Calu3 (cell line): ENCODE data around the gene CDH9. TPM values are rescaled to one million over a fixed set of nuclear protein-coding genes. Genes with fewer than 3 reads are reported as not detected.

Source experiments
- BruUV-seq: library from RNA; stranded (reverse); fragments of 400-500 nt; replicated peaks from 2 replicates; lab custom pipeline; 2021; lab: Mats Ljungman, UMichigan
- CTCF ChIA-PET: fragments of 300-600 bp; sonication (Branson Sonifier 250); formaldehyde crosslinking; loops from one replicate; lab custom pipeline; 2022; ENCODE audit warnings: antibody characterized with exemption; lab: Charles Lee
- DNase-seq: peaks from one replicate; pipeline ENCODE4 v3.0.0; 2022
- H3K27ac Mint-ChIP-seq: one replicate; pipeline ENCODE4 v1.8.0; 2022; ENCODE audit warnings: mixed read lengths; ENCODE audit not compliant: unreplicated experiment
- H3K27me3 Mint-ChIP-seq: one replicate; pipeline ENCODE4 v1.8.0; 2022; ENCODE audit warnings: mixed read lengths; ENCODE audit not compliant: unreplicated experiment
- H3K36me3 Mint-ChIP-seq: one replicate; pipeline ENCODE4 v1.8.0; 2022; ENCODE audit warnings: mild to moderate bottlenecking, moderate library complexity, mixed read lengths; ENCODE audit not compliant: insufficient read depth, unreplicated experiment
- H3K4me1 Mint-ChIP-seq: one replicate; pipeline ENCODE4 v1.8.0; 2022; ENCODE audit warnings: mild to moderate bottlenecking, low read depth, mixed read lengths; ENCODE audit not compliant: unreplicated experiment
- H3K4me3 Mint-ChIP-seq: one replicate; pipeline ENCODE4 v1.8.0; 2022; ENCODE audit warnings: mild to moderate bottlenecking, low read depth, moderate library complexity, mixed read lengths; ENCODE audit not compliant: unreplicated experiment
- H3K9me3 Mint-ChIP-seq: one replicate; pipeline ENCODE4 v1.8.0; 2022; ENCODE audit warnings: low read depth, mixed read lengths; ENCODE audit not compliant: unreplicated experiment
- CTCF ChIP-seq: fragments of 200-600 bp; IDR thresholded peaks from one replicate; pipeline ENCODE4 v1.8.0; 2022; ENCODE audit warnings: antibody characterized with exemption; ENCODE audit not compliant: unreplicated experiment
- intact Hi-C: fragments of 100-400 bp; cut with micrococcal nuclease; formaldehyde crosslinking; loops from one replicate; pipeline ENCODE4 v1.10.0; 2022; ENCODE audit not compliant: unreplicated experiment
- total RNA-seq: library from RNA; stranded (reverse); gene quantifications from 2 replicates; pipeline ENCODE4 v1.2.3, GENCODE V29; 2022

Gene CDH9
- total RNA-seq, 1 experiment from 2014 or later = not detected

- CTCF ChIA-PET = no interaction called here
These were observed 134.9 kb downstream of the CDH9 start for GRCh38 chr5:26903469-26903868.

GRCh38 chr5:26894719-26895263 lies 143.6 kb downstream of the CDH9 start:
- Mint-ChIP-seq H3K27me3 (no peaks in the 10 kb centered on the region), H3K9me3 (peaks cover 14% of the 10 kb centered on the region), H3K27ac (no peak overlapping the region), H3K36me3 (no peaks in the 10 kb centered on the region), H3K4me3 (no peak overlapping the region), H3K4me1 (no peaks in the 10 kb centered on the region)
- no peak for TF ChIP-seq CTCF
- intact Hi-C loops = no loop called here
- DNase-seq = no peak
- no TSS peak for BruUV-seq
- CTCF ChIA-PET = no interaction called here

More at GRCh38 chr5:26903469-26903868, 134.9 kb downstream of the CDH9 start:
- H3K9me3 Mint-ChIP-seq = peaks cover 3% of the 10 kb centered on the region
- no peak overlapping the region for H3K4me3 Mint-ChIP-seq
- H3K4me1 Mint-ChIP-seq = no peaks in the 10 kb centered on the region
- intact Hi-C loops = no loop called here
- H3K36me3 Mint-ChIP-seq = no peaks in the 10 kb centered on the region
- no peak for DNase-seq
- TF ChIP-seq CTCF = no peak
- H3K27me3 Mint-ChIP-seq = no peaks in the 10 kb centered on the region
- H3K27ac Mint-ChIP-seq = no peak overlapping the region
- BruUV-seq = no TSS peak

- CTCF ChIA-PET = no interaction called here
- no peak for TF ChIP-seq CTCF
- Mint-ChIP-seq H3K4me3 (no peak overlapping the region), H3K36me3 (no peaks in the 10 kb centered on the region), H3K4me1 (no peaks in the 10 kb centered on the region), H3K27ac (no peak overlapping the region), H3K9me3 (peaks cover 11% of the 10 kb centered on the region), H3K27me3 (no peaks in the 10 kb centered on the region)
- DNase-seq = no peak
- no TSS peak for BruUV-seq
- intact Hi-C loops = no loop called here
These were observed 145.3 kb downstream of the CDH9 start for GRCh38 chr5:26893078-26893477.

- Mint-ChIP-seq H3K27me3 (no peaks in the 10 kb centered on the region), H3K9me3 (peaks cover 6% of the 10 kb centered on the region), H3K4me1 (no peaks in the 10 kb centered on the region), H3K4me3 (no peak overlapping the region), H3K36me3 (no peaks in the 10 kb centered on the region), H3K27ac (no peak overlapping the region)
- no peak for DNase-seq
- TF ChIP-seq CTCF = no peak
- intact Hi-C loops = no loop called here
- CTCF ChIA-PET = no interaction called here
- no TSS peak for BruUV-seq
These were observed 148.6 kb downstream of the CDH9 start for GRCh38 chr5:26889815-26890214.
